Activated naive CD8-positive, alpha-beta T cell (primary cell): ENCODE data around the gene E2F4.
A peak's percentile ranks its signal among the peaks of the same experiment; 100 is the strongest.

Experiments
- H3K27ac Mint-ChIP-seq: one replicate; pipeline ENCODE4 v1.8.0; 2021; ENCODE audit warnings: mixed read lengths
- H3K27me3 Mint-ChIP-seq: one replicate; pipeline ENCODE4 v1.8.0; 2021; ENCODE audit warnings: mixed read lengths
- H3K36me3 Mint-ChIP-seq: one replicate; pipeline ENCODE4 v1.8.0; 2021; ENCODE audit warnings: mixed read lengths
- H3K4me1 Mint-ChIP-seq: one replicate; pipeline ENCODE4 v1.8.0; 2021; ENCODE audit warnings: low read depth, mixed read lengths
- H3K4me3 Mint-ChIP-seq: one replicate; pipeline ENCODE4 v1.8.0; 2021; ENCODE audit warnings: mild to moderate bottlenecking, mixed read lengths
- H3K9me3 Mint-ChIP-seq: one replicate; pipeline ENCODE4 v1.8.0; 2021; ENCODE audit warnings: low read depth, mixed read lengths

E2F4 gene

GRCh38 chr16:67191995-67192681 is at the start of gene E2F4:
E2F4 (plus strand) TSS chr16:67192155; CDS start chr16:67192228, 73 bp downstream.
- Mint-ChIP-seq H3K4me3 (peak within 1 kb of the TSS; percentile 94), H3K27ac (peak within 1 kb of the TSS; percentile 72), H3K27me3 (peaks cover 1% of the 10 kb centered on the region)

DNA sequence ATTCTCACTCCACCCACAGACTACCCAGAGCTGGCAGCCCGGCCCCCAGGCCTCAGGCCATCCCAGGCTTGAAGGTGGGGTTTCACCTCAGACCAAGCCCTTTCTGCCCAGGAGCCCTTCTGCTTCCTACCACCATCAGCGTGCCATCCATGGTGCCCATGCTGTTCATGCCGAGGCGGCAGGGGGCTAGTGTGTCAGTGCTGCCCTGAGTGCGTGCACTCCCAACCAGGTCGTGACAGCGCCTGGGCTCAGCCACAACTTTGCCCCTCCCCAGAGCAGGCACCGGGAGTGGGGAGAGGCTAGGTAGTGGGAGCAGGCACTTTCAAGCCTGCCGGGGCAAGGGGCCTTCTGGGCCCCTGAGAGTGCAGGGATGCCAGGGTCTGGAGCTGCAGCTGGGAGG is 49.6 kb upstream of the E2F4 start:
- no peaks in the 10 kb centered on the region for H3K4me1 Mint-ChIP-seq
- no peak overlapping the region for H3K27ac Mint-ChIP-seq
- H3K9me3 Mint-ChIP-seq = no peaks in the 10 kb centered on the region
- no peak overlapping the region for H3K4me3 Mint-ChIP-seq
- no peaks in the 10 kb centered on the region for H3K27me3 Mint-ChIP-seq
- H3K36me3 Mint-ChIP-seq = peaks cover 32% of the 10 kb centered on the region

More at GRCh38 chr16:67191995-67192681, at the start of gene E2F4:
- peaks cover 34% of the 10 kb centered on the region for H3K4me1 Mint-ChIP-seq
- H3K9me3 Mint-ChIP-seq = no peaks in the 10 kb centered on the region
- H3K36me3 Mint-ChIP-seq = no peaks in the 10 kb centered on the region

GRCh38 chr16:67144943-67145342 is 47.0 kb upstream of the E2F4 start:
- Mint-ChIP-seq H3K27me3 (no peaks in the 10 kb centered on the region), H3K27ac (no peak overlapping the region), H3K4me3 (no peak overlapping the region), H3K4me1 (no peaks in the 10 kb centered on the region), H3K9me3 (no peaks in the 10 kb centered on the region), H3K36me3 (peaks cover 34% of the 10 kb centered on the region)

DNA sequence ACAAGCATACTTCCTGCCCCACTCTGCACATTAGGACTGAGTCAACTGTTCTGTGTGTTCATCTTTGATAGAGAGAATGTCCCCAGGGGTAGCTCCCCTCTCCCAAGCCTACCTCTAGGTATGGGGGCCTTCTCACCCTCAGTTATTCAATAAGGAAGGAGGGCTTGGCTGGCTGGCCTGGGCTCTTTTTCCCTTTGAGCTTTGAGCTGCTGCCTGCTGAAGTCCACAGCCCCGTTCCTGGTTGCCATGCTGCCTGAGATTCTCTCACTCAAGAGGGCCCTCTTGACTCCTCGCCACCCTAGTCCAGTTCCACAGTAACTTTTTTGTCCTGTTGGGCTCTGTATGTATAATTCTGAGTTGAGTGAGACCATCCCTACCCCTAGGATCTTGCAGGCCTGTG is 46.2 kb upstream of the E2F4 start:
- no peaks in the 10 kb centered on the region for H3K9me3 Mint-ChIP-seq
- no peaks in the 10 kb centered on the region for H3K4me1 Mint-ChIP-seq
- no peak overlapping the region for H3K27ac Mint-ChIP-seq
- H3K4me3 Mint-ChIP-seq = no peak overlapping the region
- H3K27me3 Mint-ChIP-seq = no peaks in the 10 kb centered on the region
- H3K36me3 Mint-ChIP-seq = peaks cover 27% of the 10 kb centered on the region

GRCh38 chr16:67146523-67147357 is 45.2 kb upstream of the E2F4 start:
- Mint-ChIP-seq H3K4me3 (no peak overlapping the region), H3K27ac (no peak overlapping the region)

DNA sequence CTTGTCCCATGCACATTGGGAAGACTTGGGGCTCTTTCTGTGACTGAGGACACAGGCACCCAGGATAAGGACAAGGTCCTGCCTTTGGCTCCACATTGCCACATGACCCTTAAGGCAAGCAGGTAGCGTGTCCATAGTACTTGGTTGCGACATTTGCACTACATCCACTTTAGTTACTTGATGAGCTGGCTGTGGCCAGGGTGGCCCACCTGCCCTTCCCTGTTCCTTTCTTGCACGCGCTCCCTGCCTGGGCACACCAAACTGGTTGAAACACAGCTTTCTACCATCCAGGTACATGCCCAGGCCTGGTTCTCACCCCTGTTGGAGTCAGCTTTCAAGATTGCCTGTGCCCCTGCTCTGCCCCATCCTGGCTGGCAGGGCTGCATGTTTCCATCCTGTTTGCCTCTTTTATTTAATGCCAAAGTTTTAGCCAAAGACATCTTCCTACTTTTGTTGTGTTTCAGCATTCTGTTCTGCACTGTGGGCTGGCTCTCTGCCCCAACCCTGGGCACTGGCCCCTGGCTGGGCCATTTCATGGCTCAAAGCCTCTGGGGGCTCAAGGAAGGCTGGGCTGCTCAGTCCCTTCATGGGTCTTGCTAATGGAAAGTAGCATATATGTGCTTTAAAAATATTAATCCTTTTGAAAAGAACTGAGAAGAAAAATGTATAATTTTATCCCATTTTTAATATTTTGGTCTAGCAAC is 44.4 kb upstream of the E2F4 start:
- Mint-ChIP-seq H3K36me3 (peaks cover 23% of the 10 kb centered on the region), H3K4me3 (no peak overlapping the region), H3K9me3 (no peaks in the 10 kb centered on the region), H3K27me3 (peaks cover 3% of the 10 kb centered on the region), H3K4me1 (peaks cover 3% of the 10 kb centered on the region), H3K27ac (no peak overlapping the region)

More at GRCh38 chr16:67146523-67147357, 45.2 kb upstream of the E2F4 start:
- H3K4me1 Mint-ChIP-seq = peaks cover 2% of the 10 kb centered on the region
- H3K9me3 Mint-ChIP-seq = no peaks in the 10 kb centered on the region
- H3K36me3 Mint-ChIP-seq = peaks cover 23% of the 10 kb centered on the region
- peaks cover 3% of the 10 kb centered on the region for H3K27me3 Mint-ChIP-seq

- Mint-ChIP-seq H3K4me1 (peaks cover 7% of the 10 kb centered on the region), H3K27me3 (peaks cover 3% of the 10 kb centered on the region), H3K4me3 (no peak overlapping the region), H3K9me3 (no peaks in the 10 kb centered on the region), H3K36me3 (peaks cover 20% of the 10 kb centered on the region), H3K27ac (no peak overlapping the region)
These were observed 43.7 kb upstream of the E2F4 start for GRCh38 chr16:67148221-67148620.

- peaks cover 3% of the 10 kb centered on the region for H3K27me3 Mint-ChIP-seq
- H3K36me3 Mint-ChIP-seq = peaks cover 18% of the 10 kb centered on the region
- no peak overlapping the region for H3K27ac Mint-ChIP-seq
- H3K4me1 Mint-ChIP-seq = peaks cover 7% of the 10 kb centered on the region
- H3K9me3 Mint-ChIP-seq = no peaks in the 10 kb centered on the region
- peak overlapping the region; percentile 44 for H3K4me3 Mint-ChIP-seq
These were observed 43.2 kb upstream of the E2F4 start for GRCh38 chr16:67148656-67149275.

DNA sequence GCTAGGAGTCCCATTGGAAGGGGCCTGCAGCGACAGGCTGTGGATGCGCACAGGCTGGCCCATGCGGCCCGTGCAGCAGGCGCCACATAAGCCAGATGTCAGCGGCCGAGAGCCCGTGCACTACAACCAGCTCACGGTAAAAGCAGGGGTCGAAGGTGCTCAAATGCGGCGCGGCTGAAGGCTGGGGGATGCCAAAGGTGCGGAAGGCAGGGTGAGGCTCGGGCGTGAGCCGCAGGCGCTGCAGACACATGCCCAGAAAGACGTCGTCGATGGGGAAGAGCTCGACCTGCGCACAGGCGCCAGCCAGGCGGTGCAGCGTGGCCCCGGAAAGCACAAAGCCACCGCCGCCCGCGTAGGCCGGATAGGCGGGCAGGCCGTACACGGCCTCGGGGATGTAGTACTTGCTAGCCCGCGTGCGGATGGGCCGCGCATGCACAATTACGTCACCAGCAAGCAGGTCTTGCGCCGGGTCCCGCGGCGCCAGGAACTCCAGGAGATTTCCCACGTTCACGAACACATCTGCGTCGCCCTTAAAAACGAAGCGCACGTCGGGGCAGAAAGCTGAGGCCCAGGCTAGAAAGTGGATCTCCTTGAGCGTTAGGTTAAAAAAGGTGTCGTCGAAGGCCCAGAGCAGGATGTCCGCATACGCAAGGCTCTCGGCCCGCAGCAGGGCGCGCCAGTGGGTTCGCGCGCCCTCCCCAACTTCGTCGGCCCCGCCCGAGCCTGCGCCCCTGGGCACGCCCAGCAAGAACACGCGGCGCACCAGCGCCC is 42.5 kb upstream of the E2F4 start:
- peaks cover 3% of the 10 kb centered on the region for H3K27me3 Mint-ChIP-seq
- H3K27ac Mint-ChIP-seq = no peak overlapping the region
- peaks cover 7% of the 10 kb centered on the region for H3K4me1 Mint-ChIP-seq
- H3K9me3 Mint-ChIP-seq = no peaks in the 10 kb centered on the region
- peak overlapping the region; percentile 44 for H3K4me3 Mint-ChIP-seq
- H3K36me3 Mint-ChIP-seq = peaks cover 15% of the 10 kb centered on the region

DNA sequence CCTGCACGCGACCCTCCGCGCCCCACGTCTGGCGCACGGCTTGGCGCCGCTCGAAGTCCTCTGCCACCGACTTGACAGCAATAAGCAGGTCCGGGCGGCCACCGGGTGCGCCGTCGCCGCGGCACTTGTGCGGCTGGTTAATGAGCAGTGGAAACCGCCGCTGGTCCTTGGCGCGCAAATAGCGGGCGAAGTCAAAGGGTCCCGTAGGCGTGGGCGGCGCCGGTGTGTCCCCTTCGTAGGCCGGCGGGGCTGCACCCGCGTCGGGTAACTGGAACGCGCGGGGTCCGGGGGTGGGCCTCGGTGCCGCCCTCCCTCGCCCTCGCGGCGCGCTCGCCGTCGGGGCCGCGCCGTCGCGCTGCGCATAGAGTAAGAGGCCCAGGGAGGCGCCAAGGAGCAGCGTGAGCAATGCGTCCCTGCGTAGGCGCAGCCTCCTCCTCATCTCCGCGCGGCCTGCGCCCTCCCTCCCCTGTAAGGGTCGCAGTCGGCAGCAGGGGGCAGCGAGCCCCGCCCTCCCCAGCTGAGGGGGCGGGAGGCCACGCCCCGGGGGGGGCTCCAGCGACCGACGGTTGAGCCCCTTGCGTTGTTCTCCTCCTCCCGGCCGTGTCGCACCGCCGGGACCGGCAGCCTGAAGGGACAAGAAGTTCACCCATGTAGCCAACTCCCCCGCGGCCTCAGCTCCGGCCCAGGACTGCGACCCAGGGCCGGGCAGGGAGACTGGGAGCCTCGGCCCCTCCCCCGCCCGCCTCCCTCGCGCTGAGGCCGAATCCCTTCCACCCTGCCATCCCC is 41.7 kb upstream of the E2F4 start:
- H3K4me3 Mint-ChIP-seq = no peak overlapping the region
- H3K36me3 Mint-ChIP-seq = peaks cover 12% of the 10 kb centered on the region
- peaks cover 8% of the 10 kb centered on the region for H3K4me1 Mint-ChIP-seq
- H3K27ac Mint-ChIP-seq = no peak overlapping the region
- no peaks in the 10 kb centered on the region for H3K9me3 Mint-ChIP-seq
- peaks cover 3% of the 10 kb centered on the region for H3K27me3 Mint-ChIP-seq

- peaks cover 3% of the 10 kb centered on the region for H3K27me3 Mint-ChIP-seq
- H3K9me3 Mint-ChIP-seq = no peaks in the 10 kb centered on the region
- peak within 1 kb of the TSS; percentile 79 for H3K4me3 Mint-ChIP-seq
- H3K27ac Mint-ChIP-seq = no peak within 1 kb of the TSS
- H3K36me3 Mint-ChIP-seq = peaks cover 10% of the 10 kb centered on the region
- peaks cover 11% of the 10 kb centered on the region for H3K4me1 Mint-ChIP-seq
These were observed 41.0 kb upstream of the E2F4 start, which contains the start of gene B3GNT9 for GRCh38 chr16:67150833-67151396. B3GNT9 (minus strand) TSS chr16:67150998; CDS start chr16:67150485, 513 bp downstream.

DNA sequence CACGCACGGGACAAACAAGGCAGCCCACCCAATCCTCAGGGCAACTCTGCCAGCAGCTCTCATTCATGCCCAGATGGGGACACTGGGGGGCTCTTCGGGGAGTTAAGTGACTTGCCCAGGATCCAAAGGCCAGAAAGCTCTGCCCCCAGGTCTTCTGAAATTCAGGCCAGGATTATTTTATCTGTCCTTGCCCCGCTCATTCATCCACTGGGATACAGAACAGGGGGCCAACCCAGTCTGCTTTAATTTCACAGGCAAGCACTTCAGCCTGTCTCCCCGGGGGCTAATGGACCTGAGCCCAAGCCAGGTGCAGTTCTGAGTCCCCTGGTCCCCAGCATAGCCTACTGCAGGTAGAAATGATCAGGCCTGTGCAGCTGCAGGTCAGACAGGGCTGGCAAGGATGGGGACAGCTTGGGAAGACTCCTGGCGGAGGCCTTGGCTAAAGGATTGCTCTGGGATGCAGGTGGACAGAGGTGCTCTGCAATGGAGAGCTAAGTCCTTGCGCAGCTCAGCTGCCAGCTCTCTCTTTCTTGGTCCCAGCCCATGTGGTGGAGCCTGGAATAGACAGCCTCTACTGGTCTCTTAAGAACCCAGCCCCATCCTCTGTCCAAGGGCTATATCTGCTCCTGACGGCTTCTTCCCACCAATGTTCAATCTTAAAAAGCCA is 40.4 kb upstream of the E2F4 start:
- Mint-ChIP-seq H3K4me1 (peaks cover 17% of the 10 kb centered on the region), H3K36me3 (peaks cover 4% of the 10 kb centered on the region)

More for the DNA sequence above, 40.4 kb upstream of the E2F4 start:
- H3K27ac Mint-ChIP-seq = no peak overlapping the region
- H3K9me3 Mint-ChIP-seq = no peaks in the 10 kb centered on the region
- H3K27me3 Mint-ChIP-seq = peaks cover 3% of the 10 kb centered on the region
- H3K4me3 Mint-ChIP-seq = peak overlapping the region; percentile 79
